SJSA1 (cell line): ENCODE results near the gene PCF11. TPM values are rescaled to one million over a fixed set of nuclear protein-coding genes. Genes with fewer than 3 reads are reported as not detected.

Source experiments
- DNase-seq, 2 experiments: peaks; one replicate each; pipeline ENCODE4 v3.0.0-alpha.2; 2015 to 2020; ENCODE audit warnings: low spot score in 2 of 2, low read depth in 1 of 2
- H3K27ac ChIP-seq: fragments of 250-450 bp; sonication (Bioruptor Pico); 2 replicates; pipeline ENCODE4 v1.5.1; 2020; ENCODE audit warnings: mild to moderate bottlenecking, moderate library complexity
- H3K27me3 ChIP-seq: fragments of 250-450 bp; sonication (Bioruptor Pico); replicated peaks from 2 replicates; pipeline ENCODE4 v1.5.1; 2020; ENCODE audit warnings: mild to moderate bottlenecking, moderate library complexity
- H3K36me3 ChIP-seq: fragments of 250-450 bp; sonication (Bioruptor Pico); 2 replicates; pipeline ENCODE4 v1.5.1; 2020; ENCODE audit warnings: mild to moderate bottlenecking
- H3K4me1 ChIP-seq: fragments of 250-450 bp; sonication (Bioruptor Pico); replicated peaks from 2 replicates; pipeline ENCODE4 v1.6.1; 2021; ENCODE audit warnings: mild to moderate bottlenecking
- H3K4me3 ChIP-seq: fragments of 250-450 bp; sonication (Bioruptor Pico); 2 replicates; pipeline ENCODE4 v1.5.1; 2020; ENCODE audit warnings: mild to moderate bottlenecking
- H3K9me3 ChIP-seq: fragments of 250-450 bp; sonication (Bioruptor Pico); replicated peaks from 2 replicates; pipeline ENCODE4 v1.5.1; 2020; ENCODE audit warnings: mild to moderate bottlenecking
- total RNA-seq: library from RNA; depleted of rRNA; stranded (reverse); fragments of >200 nt; shearing (Covaris generic); gene quantifications from 2 replicates; pipeline ENCODE4 v1.2.3, GENCODE V29; 2014; rRNA removed

PCF11 gene
- 25.2 and 32.2 TPM in 2 replicates for total RNA-seq

GRCh38 chr11:83156996-83157593 lies at the start of gene PCF11:
Gene PCF11, plus strand, starts transcription at chr11:83157131. Its CDS starts 309 bp downstream, at chr11:83157440.
- DNase-seq: no peak
- Histone ChIP-seq H3K27ac (peak within 1 kb of the TSS; percentile 94), H3K27me3 (no peaks in the 10 kb centered on the region)

GRCh38 chr11:83112886-83113285 lies 44.0 kb upstream of the PCF11 start:
- no peak for DNase-seq
- H3K4me1 ChIP-seq: no peaks in the 10 kb centered on the region
- H3K36me3 ChIP-seq: no peaks in the 10 kb centered on the region
- H3K27ac ChIP-seq: no peak overlapping the region
- no peaks in the 10 kb centered on the region for H3K27me3 ChIP-seq
- no peaks in the 10 kb centered on the region for H3K9me3 ChIP-seq
- no peak overlapping the region for H3K4me3 ChIP-seq

More at GRCh38 chr11:83156996-83157593, at the start of gene PCF11:
- peak within 1 kb of the TSS; percentile 70 for H3K4me3 ChIP-seq
- no peaks in the 10 kb centered on the region for H3K9me3 ChIP-seq
- peaks cover 13% of the 10 kb centered on the region for H3K4me1 ChIP-seq
- peaks cover 35% of the 10 kb centered on the region for H3K36me3 ChIP-seq

- Histone ChIP-seq H3K4me1 (no peaks in the 10 kb centered on the region), H3K9me3 (no peaks in the 10 kb centered on the region), H3K36me3 (no peaks in the 10 kb centered on the region), H3K4me3 (no peak overlapping the region), H3K27me3 (no peaks in the 10 kb centered on the region), H3K27ac (no peak overlapping the region)
- no peak for DNase-seq
These were observed 41.9 kb upstream of the PCF11 start for GRCh38 chr11:83115026-83115425.

GRCh38 chr11:83115551-83115950 lies 41.4 kb upstream of the PCF11 start:
- Histone ChIP-seq H3K4me1 (no peaks in the 10 kb centered on the region), H3K36me3 (no peaks in the 10 kb centered on the region), H3K9me3 (no peaks in the 10 kb centered on the region), H3K27me3 (no peaks in the 10 kb centered on the region), H3K4me3 (no peak overlapping the region), H3K27ac (no peak overlapping the region)
- DNase-seq: no peak

GRCh38 chr11:83116015-83116641 lies 40.8 kb upstream of the PCF11 start:
- Histone ChIP-seq H3K9me3 (no peaks in the 10 kb centered on the region), H3K27me3 (no peaks in the 10 kb centered on the region), H3K4me1 (no peaks in the 10 kb centered on the region), H3K36me3 (no peaks in the 10 kb centered on the region), H3K27ac (no peak overlapping the region), H3K4me3 (no peak overlapping the region)
- no peak for DNase-seq

- H3K27ac ChIP-seq: no peak overlapping the region
These were observed 38.1 kb upstream of the PCF11 start for GRCh38 chr11:83118814-83119213.

GRCh38 chr11:83119216-83119615 lies 37.7 kb upstream of the PCF11 start:
- H3K27ac ChIP-seq: no peak overlapping the region
- H3K4me3 ChIP-seq: no peak overlapping the region
- no peak for DNase-seq
- no peaks in the 10 kb centered on the region for H3K9me3 ChIP-seq
- H3K36me3 ChIP-seq: no peaks in the 10 kb centered on the region
- H3K27me3 ChIP-seq: no peaks in the 10 kb centered on the region
- H3K4me1 ChIP-seq: no peaks in the 10 kb centered on the region

More at GRCh38 chr11:83118814-83119213, 38.1 kb upstream of the PCF11 start:
- Histone ChIP-seq H3K9me3 (no peaks in the 10 kb centered on the region), H3K4me1 (no peaks in the 10 kb centered on the region), H3K27me3 (no peaks in the 10 kb centered on the region), H3K4me3 (no peak overlapping the region), H3K36me3 (no peaks in the 10 kb centered on the region)
- DNase-seq: no peak

GRCh38 chr11:83120327-83120726 lies 36.6 kb upstream of the PCF11 start:
- H3K9me3 ChIP-seq: no peaks in the 10 kb centered on the region
- DNase-seq: no peak
- no peak overlapping the region for H3K4me3 ChIP-seq
- H3K4me1 ChIP-seq: no peaks in the 10 kb centered on the region
- no peaks in the 10 kb centered on the region for H3K27me3 ChIP-seq
- H3K36me3 ChIP-seq: no peaks in the 10 kb centered on the region
- no peak overlapping the region for H3K27ac ChIP-seq

GRCh38 chr11:83122050-83122449 lies 34.9 kb upstream of the PCF11 start:
- H3K27ac ChIP-seq: no peak overlapping the region
- no peaks in the 10 kb centered on the region for H3K4me1 ChIP-seq
- no peaks in the 10 kb centered on the region for H3K9me3 ChIP-seq
- no peaks in the 10 kb centered on the region for H3K36me3 ChIP-seq
- H3K27me3 ChIP-seq: no peaks in the 10 kb centered on the region
- no peak overlapping the region for H3K4me3 ChIP-seq
- DNase-seq: no peak

GRCh38 chr11:83122766-83123165 lies 34.2 kb upstream of the PCF11 start:
- H3K36me3 ChIP-seq: no peaks in the 10 kb centered on the region
- H3K4me1 ChIP-seq: no peaks in the 10 kb centered on the region
- H3K27me3 ChIP-seq: no peaks in the 10 kb centered on the region
- no peak for DNase-seq
- no peak overlapping the region for H3K4me3 ChIP-seq
- H3K9me3 ChIP-seq: no peaks in the 10 kb centered on the region
- no peak overlapping the region for H3K27ac ChIP-seq

GRCh38 chr11:83124636-83125424 lies 32.1 kb upstream of the PCF11 start:
- DNase-seq: no peak
- no peaks in the 10 kb centered on the region for H3K9me3 ChIP-seq
- no peaks in the 10 kb centered on the region for H3K27me3 ChIP-seq
- H3K27ac ChIP-seq: no peak overlapping the region
- no peaks in the 10 kb centered on the region for H3K36me3 ChIP-seq
- H3K4me1 ChIP-seq: no peaks in the 10 kb centered on the region
- H3K4me3 ChIP-seq: no peak overlapping the region

GRCh38 chr11:83125577-83125976 lies 31.4 kb upstream of the PCF11 start:
- DNase-seq: no peak
- H3K9me3 ChIP-seq: no peaks in the 10 kb centered on the region
- no peaks in the 10 kb centered on the region for H3K4me1 ChIP-seq
- no peak overlapping the region for H3K4me3 ChIP-seq
- H3K27me3 ChIP-seq: no peaks in the 10 kb centered on the region
- H3K36me3 ChIP-seq: no peaks in the 10 kb centered on the region
- no peak overlapping the region for H3K27ac ChIP-seq

- no peak overlapping the region for H3K4me3 ChIP-seq
- no peaks in the 10 kb centered on the region for H3K36me3 ChIP-seq
- no peaks in the 10 kb centered on the region for H3K27me3 ChIP-seq
- no peaks in the 10 kb centered on the region for H3K9me3 ChIP-seq
- no peak overlapping the region for H3K27ac ChIP-seq
- DNase-seq: no peak
- H3K4me1 ChIP-seq: no peaks in the 10 kb centered on the region
These were observed 29.7 kb upstream of the PCF11 start for GRCh38 chr11:83127310-83127637.

- Histone ChIP-seq H3K27ac (no peak overlapping the region), H3K36me3 (no peaks in the 10 kb centered on the region), H3K4me1 (no peaks in the 10 kb centered on the region), H3K9me3 (no peaks in the 10 kb centered on the region), H3K4me3 (no peak overlapping the region), H3K27me3 (no peaks in the 10 kb centered on the region)
- DNase-seq: no peak
These were observed 24.7 kb upstream of the PCF11 start for GRCh38 chr11:83132191-83132590.
